HG03521 (cell line): ENCODE results near the gene EFCAB5.
A peak's percentile ranks its signal among the peaks of the same experiment; 100 is the strongest.
"Not testable (repeated sequence)": the region's sequence is repeated elsewhere in the genome, so short reads cannot be mapped to it uniquely, and the experiment has no call there.

Experiments
- ATAC-seq: cut with Tn5 transposase; IDR thresholded peaks from one replicate; pipeline ENCODE4 v1.9.1; 2021; ENCODE audit warnings: mild to moderate bottlenecking, moderate library complexity; ENCODE audit not compliant: unreplicated experiment

Gene EFCAB5

DNA sequence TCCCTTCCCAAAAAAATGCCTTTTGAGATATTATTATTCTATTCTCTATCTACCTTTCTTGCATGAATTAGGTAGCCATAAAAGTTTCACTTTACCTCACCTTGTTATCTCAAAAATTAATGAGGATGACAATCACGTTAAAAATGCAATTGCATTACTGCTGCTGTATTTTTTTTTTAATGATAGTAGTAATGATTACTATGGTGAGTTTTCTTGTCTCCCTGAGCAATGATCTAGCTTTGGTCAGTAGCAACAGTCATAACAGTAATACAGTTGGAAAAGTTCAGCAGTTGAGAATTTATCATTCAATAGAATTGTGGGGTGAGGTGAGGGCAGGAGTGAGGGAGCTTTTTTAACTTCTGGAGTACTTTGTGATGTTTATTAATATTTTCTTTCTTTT, at the start of gene EFCAB5:
TSS of gene EFCAB5 (plus strand) at position 301 of the 400 bp plus-strand sequence. CDS start 163 bp downstream, outside the sequence.
- no peak for ATAC-seq

DNA sequence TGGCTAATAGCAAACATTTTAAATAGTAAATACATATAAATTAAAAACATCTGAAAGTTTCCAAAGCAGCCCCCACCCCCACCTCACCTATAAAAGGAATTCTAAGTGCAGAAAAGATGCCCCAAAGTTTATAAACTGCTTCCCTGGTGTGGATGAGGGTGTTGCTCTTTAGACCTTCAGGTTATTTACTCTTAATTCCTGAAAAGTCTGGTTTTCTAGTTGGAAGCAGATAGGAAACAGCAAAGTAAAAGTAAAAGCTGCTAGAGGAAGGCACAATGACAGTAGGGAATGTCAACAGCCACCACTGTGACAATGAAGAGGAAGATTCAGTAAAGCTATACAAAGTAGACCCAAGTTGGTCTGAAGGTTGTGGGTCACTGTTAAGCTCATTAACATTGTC, 49.2 kb upstream of the EFCAB5 start:
- no peak for ATAC-seq

DNA sequence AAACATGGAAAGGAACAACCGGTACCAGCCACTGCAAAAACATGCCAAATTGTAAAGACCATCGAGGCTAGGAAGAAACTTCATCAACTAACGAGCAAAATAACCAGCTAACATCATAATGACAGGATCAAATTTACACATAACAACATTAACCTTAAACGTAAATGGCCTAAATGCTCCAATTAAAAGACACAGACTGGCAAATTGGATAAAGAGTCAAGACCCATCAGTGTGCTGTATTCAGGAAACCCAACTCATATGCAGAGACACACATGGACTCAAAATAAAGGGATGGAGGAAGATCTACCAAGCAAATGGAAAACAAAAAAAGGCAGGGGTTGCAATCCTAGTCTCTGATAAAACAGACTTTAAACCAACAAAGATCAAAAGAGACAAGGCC, 44.3 kb upstream of the EFCAB5 start:
- not testable (repeated sequence) for ATAC-seq

DNA sequence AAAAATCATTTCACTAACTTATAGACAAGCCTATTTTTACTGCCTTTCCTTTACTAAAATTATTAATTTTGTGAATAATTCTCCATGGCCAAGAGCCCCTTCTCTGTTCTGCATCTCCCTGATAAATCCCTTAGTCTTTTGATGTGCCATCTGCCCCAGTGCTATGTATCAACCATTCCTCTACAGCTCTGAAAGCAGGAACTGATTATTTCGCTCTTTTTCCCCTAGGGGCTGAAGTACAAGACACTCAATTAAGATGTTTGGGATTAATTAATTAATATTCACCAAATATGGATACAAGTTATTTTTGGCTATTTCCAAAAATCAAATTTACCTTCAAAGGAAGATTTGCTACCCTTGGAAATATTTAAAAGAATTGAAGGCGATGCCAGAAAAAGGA, 38.0 kb upstream of the EFCAB5 start:
- no peak for ATAC-seq

DNA sequence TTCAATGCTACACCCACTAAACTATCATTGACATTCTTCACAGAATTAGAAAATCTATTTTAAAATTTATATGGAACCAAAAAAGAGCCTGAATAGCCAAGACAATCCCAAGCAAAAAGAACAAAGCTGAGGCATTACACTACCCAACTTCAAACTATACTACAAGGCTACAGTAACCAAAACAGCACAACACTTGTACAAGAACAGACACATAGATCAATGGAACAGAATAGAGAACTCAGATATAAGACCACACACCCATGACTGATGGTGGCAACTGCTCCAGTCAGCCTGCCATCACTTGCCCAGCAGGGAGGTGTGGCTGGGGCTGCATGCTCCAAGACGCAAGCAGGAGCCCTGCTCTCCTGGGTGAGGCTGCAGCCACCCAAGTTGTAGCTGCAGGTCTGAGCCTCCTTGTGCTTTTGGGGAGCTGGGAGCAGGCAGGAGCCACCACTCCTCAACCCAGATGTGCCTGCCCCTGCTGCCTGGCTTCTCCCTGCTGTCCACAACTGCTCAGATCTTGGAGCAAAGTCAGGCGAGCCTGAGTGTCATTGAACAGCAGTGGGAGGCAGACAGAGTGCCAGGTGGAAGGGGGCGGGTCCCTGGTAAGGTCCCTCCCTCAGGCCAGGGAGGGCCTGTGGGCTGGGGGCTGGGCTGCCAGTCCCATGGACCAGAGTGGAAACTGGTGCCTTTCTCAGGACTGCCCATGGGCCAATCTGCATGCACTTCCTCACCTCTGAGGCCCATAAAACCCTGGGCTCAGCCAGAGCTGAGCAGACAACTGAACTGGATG, 36.2 kb upstream of the EFCAB5 start:
- ATAC-seq, result no peak

- ATAC-seq, result no peak
These were observed 35.6 kb upstream of the EFCAB5 start for GRCh38 chr17:29905879-29906167.

- ATAC-seq, result no peak
These were observed 34.5 kb upstream of the EFCAB5 start for GRCh38 chr17:29906969-29907368.

DNA sequence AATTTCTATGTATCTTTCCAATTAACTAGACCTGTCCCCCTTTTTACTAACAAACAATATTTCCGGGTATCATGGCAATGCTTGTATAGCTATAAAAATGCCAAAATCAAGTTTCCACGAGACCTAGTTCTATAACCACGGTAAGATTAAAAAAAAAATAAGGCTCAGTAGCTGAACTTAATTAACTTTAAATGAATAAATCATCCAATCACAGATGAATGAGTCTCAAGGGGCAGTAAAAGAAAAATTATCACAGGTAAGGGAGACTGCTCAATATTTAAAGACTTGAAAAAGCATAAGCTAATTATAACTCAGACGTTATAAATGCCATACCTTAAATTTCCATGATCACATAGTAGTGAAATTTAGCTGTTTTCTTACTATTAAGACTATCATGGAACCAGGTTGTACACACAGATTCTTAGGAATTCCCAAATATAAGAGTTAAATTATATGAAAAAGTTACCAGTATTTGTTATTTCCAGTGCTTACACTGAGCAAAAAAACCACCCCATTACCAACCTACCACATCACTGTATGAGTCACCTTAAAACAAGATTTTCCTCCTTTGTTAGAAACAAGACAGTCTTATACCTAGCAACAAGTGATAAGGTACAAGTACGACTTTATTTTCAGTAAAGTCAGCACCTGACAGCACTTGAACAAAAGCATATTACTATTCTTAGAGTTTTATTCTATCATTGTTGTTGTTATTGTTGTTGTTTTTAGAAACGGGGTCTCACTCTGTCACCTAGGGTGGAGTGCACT, 32.0 kb upstream of the EFCAB5 start:
- no peak for ATAC-seq

DNA sequence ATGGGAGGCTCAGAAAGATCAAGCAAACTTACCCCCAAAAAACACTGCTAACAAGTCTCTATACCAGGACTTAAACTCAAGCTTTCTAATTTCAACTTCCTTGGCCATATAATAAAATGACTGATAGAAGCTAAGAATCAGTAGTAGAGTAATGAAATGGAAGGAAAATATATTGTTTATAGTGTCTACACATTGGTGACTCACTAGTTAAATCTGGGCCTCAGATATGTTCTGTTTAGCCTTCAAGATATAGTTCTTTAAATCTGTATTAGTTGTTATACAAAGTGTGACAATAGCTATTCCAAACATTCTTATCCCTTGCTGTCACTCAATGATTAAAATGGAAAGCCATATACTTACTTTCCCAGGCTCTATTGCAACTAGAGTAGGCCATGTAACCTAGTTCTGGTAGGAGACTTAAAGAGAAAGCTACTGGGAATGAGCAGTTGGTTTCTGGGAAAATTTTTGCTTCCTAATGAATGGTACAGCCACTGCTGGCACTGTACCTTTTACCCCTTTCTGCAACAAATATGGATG, 29.7 kb upstream of the EFCAB5 start:
- ATAC-seq, result no peak

DNA sequence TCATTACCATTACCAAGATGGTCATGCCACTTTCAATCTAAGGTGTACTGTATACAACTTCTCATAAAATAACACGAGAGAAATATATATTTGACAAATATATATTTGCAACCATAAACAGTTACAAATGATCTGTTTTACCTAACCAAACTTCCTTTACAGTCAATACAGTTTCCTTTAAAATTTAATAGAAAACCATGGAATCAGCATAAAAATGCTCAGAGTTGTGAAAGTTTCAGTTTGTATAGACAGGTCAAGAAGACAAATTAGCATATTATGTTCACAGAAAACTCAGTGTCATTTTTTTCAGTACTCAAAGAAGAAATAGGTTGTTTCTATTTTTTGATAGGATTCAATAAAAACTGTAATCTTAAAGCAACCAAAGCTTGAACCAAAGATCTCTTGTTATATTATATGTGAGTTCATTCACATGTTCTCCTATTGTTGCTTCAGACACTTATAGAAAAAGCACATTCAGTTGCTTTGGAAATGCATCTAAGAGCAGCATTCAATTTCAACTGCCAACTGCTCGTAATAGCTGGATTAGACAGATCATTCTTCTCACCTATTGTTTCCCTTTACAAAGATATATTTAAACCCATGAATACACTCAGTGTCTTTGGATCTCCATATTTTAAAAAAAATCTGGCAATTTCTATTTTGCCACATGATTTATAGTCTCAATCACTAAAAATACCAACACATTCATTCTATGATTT, 26.5 kb upstream of the EFCAB5 start:
- ATAC-seq, result no peak

- no peak for ATAC-seq
These were observed 23.4 kb upstream of the EFCAB5 start for GRCh38 chr17:29918016-29918415.

DNA sequence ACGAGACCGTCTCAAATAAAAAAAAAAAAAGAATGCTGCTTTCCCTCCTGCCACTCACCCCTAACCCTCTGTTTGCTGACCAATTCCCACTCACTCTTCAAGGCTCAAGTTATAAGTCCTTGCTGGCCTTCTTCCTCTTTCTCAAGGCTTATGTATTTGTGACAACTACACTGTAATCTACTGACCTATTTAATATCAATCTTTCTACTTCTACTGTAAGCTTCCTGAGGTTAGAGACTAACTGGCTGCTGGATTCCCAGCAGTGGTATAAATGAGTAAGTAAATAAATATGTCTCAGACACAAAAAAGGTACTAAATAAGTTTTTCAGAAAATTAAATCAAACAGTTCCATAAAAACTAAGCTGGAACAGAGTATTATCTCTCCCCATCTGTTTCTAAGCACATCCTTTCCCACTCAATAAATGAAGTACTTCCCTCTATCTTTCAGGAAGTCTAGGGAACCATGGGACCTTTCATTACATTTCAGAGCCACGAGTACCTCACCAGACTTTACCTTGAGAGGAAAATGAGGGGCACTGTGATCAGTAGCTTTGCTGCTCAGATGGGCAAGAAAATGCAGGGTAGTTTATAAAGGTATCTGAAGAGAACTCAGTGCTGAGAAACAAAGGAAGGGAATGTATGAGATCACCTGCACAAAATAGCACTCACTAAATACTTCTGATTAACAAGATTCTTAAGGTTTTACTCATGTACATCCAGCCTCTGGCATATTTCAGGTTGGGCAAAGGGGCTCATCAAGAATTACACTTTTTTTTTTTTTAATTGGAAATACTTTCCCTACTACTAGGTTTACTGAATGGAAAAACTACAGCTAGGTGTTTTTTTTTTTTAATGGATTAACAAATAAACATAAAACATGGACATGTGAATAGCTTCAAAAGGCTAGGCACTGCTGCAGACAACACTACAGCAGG, 22.2 kb upstream of the EFCAB5 start:
- ATAC-seq, result no peak

DNA sequence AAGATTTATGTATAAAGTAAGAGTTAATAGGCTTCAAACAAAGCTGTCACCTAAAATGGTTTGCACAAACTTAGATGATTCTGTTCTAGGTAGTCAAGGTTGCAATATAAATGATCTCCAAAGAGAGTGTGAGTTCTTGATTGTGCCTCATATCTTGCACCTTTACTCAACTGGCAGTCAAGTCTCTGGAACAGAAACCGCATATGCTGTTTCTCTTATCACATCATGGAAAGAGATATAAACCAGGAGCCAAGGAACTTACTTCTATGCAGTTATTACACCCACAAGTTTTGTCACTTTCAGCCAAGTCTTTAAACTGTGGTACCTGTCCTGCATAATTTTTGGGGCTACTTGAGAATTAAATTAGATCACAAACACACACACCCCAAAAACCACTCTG, 16.6 kb upstream of the EFCAB5 start:
- ATAC-seq, result no peak

DNA sequence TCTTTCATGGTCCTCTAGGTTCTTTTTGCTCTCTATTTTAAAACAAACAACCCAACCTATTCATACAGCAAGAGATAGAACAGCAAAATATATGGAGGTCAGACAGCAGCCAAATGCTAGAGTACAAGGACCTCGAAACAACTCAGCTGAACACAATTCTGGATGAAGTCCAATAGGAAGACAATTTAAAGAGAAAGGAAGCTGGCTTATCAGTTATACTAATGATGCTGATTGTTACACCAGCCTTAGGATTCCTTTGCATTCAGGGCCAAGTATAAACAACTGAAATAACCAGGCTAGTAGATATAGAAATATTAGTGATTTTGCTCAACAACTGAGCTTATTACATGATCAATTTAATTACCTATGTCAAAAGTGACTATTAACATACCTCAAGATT, 13.9 kb upstream of the EFCAB5 start:
- no peak for ATAC-seq

- no peak for ATAC-seq
These were observed 12.4 kb upstream of the EFCAB5 start for GRCh38 chr17:29929006-29929532.

GRCh38 chr17:29929533-29930408, 11.7 kb upstream of the EFCAB5 start, which contains the start of gene SSH2:
TSS of gene SSH2 (minus strand) at chr17:29930228. CDS start at chr17:29930000, 228 bp downstream.
- ATAC-seq, result peak; percentile 64

GRCh38 chr17:29930409-29931010, 10.9 kb upstream of the EFCAB5 start:
- ATAC-seq, result no peak

- peak; percentile 54 for ATAC-seq
These were observed 10.1 kb upstream of the EFCAB5 start for GRCh38 chr17:29931231-29931932.
